NCI-H146 treated with DMSO at 0.1 percent for 48 hours (cell line): ENCODE results near the gene PRXL2B.

Experiments
- DNase-seq: peaks from one replicate; lab custom pipeline; 2025; ENCODE audit not compliant: unreplicated experiment; lab: John Stamatoyannopoulos, UW

The PRXL2B gene

DNA sequence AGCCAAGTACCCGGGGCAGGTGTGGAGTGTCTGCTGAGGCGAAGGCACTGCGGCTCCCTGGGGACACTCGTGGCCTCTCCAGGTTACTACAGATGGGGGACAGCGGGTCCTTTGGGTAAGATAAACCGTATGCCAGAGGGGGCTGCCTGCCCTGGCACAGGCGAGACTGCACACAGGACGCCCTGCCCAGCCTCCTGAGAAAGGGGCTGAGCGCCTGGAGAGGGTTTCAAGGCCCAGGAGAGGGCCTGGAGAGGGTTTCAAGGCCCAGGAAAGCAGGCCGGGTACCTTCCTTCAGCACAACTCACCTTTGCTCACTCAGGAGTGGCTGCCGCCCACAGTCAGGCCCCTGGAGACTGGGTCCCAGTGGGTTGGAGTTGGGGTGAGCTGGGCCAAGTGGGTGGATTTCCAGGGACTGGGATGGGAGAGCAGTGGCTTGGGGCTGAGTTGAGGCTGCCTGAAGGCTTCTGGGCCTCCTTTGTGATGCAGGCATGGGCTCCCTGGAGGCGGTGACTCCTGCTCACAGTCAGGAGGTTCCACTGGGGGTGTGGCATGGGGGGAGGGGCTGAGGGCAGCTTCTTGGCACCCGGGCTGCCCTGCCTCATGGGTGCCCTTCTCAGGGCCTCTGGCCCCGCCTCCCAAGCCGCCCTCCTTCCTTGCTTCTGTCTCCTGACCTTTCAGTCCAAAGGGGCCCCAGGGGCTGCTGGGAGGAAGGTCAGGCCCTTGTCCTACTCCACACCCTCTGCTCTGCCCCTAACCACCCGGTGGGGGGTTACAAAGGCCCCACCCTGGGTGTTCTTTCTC is 46.2 kb downstream of the PRXL2B start, which contains the start of gene MMEL1:
Gene MMEL1, minus strand, starts transcription at position 456 of the 801 bp plus-strand sequence. CDS start 3,532 bp downstream, outside the sequence.
- no peak for DNase-seq

DNA sequence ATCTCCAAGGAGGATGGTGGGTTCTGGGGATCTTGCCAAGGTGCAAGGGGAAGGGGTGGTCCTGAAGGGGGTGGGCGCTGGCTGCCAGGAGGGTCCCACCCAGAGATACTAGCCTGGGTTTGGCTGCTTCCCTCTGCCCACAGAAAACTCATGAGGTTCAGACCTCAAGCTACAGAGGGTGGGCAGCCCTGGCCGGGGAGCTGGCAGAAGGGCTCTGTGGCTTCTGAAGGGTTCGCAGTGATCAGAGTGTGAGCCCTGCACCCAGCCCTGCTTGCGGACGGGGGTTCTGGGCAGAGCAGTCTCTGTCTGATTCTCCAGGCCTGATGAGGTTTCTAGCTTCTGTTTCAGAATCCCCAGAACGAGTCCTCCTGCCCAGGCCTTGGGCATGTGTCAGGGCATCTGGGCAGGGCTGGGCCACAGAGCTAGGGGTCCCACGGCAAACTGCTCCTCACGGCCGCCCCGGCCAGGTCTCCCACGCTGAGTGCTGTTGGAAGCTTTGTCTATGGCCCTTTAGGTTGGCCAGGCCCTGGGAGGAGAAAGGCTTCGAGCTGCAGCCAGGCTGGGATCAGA is 46.9 kb downstream of the PRXL2B start:
- no peak for DNase-seq

DNA sequence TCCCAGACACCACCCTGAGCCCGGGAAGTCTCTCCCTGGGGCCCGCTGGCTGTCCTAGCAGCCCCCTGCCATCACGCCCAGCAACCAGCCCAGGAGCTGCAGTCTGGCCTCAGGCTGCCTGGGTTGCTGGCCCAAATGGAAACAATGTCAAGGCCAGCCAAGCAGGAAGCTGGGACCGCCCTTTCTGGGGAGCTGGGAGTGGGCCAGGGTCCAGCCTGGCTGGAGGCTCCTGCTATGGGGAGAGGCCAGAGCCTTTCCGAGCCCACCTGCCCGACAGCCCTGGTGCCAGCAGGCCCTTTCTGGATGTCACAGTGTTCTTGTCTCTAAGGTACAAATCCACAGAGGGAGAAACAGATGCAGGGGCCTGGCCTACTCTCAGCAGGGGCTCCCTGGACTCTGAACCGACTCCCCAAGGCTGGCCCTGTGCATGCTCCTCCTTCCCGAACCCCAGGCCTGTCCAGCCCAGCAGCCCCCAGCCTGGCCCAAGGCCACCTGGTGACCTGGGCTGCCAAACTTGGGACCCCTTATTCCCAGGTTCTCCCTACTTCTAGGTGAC is 47.4 kb downstream of the PRXL2B start:
- DNase-seq: no peak

DNA sequence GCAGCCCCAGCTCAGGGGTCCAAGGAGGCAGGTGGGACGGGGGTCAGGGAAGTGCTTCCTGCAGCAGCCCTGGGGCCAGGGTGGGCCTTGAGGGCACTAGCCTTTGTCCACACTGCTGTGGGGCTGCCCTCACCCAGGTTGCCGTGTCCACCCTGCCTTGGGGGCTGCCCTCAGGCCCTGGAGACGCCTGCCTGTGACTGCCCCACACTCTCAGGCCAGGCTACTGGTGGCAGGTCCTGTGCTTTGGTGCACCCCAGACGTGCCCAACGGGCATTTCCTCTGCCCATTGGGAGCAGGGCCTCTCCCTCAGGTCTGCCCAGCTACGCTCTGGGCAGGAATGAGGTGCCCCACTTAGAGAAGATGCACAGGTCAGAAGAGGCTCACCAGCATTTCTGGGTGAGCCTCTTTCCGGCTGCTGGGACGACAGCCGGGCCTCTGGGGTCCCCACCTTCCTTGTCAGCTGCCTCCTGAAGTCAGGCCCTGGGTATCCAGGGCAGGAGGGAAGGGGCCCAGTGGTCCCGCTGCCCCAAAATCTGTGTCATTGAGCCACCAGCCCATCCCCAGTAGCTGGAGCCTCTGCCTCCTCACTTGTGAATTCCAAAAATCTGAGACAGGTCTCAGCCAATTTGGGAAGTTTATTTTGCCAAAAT is 48.9 kb downstream of the PRXL2B start:
- DNase-seq: no peak

DNA sequence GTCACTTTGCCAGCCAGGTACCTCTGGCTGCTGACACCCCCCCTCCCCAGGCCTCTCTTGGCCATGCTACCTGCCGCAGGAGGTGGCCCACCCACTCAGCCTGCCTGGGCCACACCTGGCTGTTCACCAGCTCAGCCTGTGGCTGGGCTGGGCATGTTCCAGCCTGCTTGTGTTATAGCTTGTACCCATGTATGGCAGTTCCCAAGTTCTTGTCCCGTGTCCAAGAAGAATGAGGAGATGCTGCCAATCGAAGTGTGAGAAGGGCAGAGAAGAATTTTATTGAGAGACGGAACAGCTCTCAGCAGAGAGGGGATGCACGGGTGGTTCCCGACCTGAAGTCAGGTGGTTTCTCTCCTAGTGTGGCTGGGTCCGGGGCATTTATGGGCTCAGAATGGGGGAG is 50.2 kb downstream of the PRXL2B start:
- DNase-seq: no peak

DNA sequence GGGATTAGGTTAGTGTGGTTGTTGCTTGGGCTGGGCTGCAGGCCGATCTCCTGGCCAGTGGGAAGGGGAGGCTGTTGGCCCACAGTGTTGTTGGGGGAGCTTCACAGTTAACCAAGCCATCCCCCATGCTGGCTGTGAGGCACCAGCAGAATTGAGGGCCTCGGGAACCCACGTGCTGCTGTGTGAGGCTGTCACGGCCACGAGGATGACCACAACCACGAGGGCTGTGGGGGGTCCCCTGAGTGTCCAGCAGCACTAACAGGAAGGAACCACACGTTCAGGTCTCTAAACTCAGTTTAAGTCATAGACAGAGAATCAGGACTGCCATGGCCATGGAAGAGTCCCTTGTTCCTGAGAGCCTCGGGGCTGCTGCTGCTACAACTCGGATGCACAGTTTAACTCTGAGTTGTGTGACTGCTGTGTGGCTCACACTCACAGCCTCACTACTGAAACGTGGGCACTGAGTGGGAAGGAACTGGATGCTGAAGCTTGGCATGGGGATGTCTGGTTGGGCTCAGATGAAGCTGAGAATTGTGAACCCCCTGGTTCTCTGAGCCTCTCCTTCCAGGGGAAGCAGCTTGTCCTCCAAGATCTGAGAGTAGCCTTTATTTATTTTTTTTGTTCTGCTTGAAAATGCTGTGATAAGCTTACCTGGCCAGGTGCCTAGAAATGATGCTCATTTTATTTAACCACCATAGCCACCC is 51.0 kb downstream of the PRXL2B start:
- no peak for DNase-seq

DNA sequence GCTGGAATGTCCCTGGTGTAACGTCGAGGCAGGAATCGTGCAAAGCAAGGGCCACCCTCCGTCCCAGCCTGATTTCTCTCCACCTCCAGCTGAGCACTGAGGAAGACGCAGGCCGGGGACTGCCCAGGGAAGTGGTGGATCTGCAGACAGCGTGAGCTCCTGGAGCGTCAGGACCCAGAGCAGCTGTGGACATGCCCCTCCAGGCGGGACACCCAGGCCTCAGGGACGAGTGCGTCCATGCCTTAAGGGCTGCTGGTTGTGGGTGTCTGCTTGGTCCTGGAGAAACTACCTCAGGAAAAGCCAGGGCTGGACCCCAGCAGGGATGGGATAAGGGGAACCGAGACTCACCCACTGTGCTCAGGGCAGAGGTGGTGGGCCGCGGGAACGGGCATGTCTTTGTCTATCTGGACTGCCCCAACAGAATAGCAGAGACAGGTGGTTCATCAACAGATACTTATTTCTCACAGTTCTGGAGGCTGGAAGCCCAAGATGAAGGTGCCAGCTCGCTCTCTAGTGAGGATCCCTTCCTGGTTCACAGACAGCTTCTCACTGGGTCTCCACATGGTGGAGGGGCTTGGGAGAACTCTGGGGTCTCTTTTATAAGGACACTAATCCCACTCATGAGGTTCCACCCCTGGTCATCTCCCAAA is 52.0 kb downstream of the PRXL2B start:
- no peak for DNase-seq

DNA sequence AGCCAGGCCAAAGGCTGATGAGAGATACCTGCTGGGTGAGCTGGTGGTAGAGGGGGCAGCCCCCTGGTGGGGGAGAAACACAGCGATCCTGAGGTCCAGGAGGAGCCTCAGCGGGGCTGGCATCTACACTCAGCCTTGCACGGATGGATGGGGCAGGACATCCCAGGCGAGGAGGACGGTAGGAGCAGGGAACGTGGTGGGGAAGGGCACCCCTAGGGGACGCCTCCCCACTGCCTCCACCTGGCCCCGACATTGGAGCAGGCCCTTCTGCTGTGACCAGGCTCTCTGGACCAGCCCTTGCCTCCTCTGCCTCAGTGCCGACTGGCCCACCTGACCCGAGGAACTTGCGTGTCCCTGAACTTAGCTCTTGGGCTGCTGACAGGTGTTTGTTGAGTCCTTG is 52.6 kb downstream of the PRXL2B start:
- no peak for DNase-seq

DNA sequence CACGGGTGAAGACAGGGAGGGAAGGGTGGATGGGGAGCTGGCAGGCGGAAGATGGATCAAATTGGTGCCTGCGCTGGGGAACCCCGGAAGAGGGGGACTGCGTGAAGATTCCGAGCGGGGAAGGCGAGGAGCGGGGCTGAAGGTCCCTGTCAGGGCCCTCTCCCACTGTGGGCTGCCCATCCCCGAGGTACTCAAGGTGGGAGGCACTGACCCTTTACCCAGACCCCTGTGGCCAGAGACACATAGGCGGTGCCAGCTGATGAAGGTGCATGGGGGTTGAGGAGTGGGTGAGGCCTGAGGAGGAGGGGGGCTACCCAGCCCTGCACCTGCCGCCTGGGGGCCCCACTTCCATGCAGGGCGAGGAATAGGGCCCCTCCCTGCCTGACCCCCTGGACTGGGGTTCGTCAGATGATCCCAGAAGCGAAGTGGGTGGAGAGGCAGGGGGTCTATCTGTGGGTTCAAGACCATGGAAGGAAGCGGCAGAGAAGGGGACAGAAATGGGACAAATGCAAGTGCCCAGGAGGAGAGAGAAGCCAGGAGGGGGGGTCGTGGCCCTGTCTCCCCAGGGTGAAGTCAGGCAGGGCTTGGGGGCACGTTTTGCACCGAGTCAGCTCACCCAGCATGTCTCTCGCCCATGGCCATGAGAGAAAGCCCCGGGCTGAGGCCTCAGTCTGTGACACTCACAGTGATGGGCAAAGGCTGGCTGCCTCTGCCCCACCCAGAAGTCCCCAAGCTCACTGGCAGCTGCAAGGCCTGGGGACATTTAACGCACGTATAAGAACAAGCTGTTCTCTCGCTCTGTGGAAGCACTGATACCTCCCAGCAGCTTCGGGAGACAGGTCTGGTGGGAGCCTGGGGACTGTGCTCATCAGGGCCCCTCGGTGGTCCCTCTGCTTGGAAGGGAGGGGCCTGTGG is 53.3 kb downstream of the PRXL2B start:
- DNase-seq: no peak

DNA sequence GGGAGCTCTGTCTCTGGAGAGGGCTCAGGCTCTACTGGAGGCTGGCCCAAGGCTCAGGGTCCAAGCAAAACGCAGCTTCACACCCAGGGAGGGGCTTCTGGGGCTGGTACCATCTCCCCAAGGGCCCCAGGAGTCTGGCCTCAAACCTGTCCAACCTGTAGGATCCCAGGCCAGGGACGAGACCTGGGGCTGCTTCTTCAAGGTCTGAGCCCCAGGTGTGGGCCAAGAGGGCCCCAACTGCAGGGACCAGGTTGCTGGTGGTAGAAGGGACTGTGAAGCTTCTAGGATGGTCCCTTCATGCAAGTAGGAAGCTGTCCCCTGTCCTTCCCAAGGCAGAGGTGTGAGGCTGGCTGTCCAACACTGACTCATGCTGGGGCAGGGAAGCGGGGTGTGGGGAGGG is 54.0 kb downstream of the PRXL2B start:
- DNase-seq: no peak
